Natural killer cell treated with Interleukin-12 subunit alpha and Interleukin-12 subunit beta and Interleukin-15 and Interleukin-18, amount 100 ng/mL, for 72 hours (primary cell): Measurements from ENCODE around the gene MEF2A. TPM values are rescaled to one million over a fixed set of nuclear protein-coding genes. Genes with fewer than 3 reads are reported as not detected.
A peak's percentile ranks its signal among the peaks of the same experiment; 100 is the strongest.
"Not testable (repeated sequence)": the region's sequence is repeated elsewhere in the genome, so short reads cannot be mapped to it uniquely, and the experiment has no call there.

Experiments used
- ATAC-seq, 2 donors: fragments of 150-1000 bp; cut with Tn5 transposase in 1 of 2; sonication (Bioruptor Pico), chemical (Tn5 transposase) in 1 of 2; 2 replicates each; pipeline ENCODE4 v1.10.0; 2021
- DNase-seq: peaks from one replicate; pipeline ENCODE4 v3.0.0; 2022; ENCODE audit warnings: low spot score
- H3K27ac Mint-ChIP-seq, 2 donors: 1 replicate in 1 of 2; 2 replicates in 1 of 2; pipeline ENCODE4 v1.8.0; 2022; ENCODE audit warnings: mixed read lengths in 2 of 2, mild to moderate bottlenecking in 1 of 2, moderate library complexity in 1 of 2
- H3K27me3 Mint-ChIP-seq, 2 donors: 1 replicate in 1 of 2; 2 replicates in 1 of 2; pipeline ENCODE4 v1.8.0; 2022; ENCODE audit warnings: mixed read lengths in 2 of 2
- H3K36me3 Mint-ChIP-seq: one replicate; pipeline ENCODE4 v1.8.0; 2022; ENCODE audit warnings: mixed read lengths
- H3K4me1 Mint-ChIP-seq, 2 donors: 1 replicate in 1 of 2; 2 replicates in 1 of 2; pipeline ENCODE4 v1.8.0; 2022; ENCODE audit warnings: low read depth in 2 of 2, mixed read lengths in 2 of 2, mild to moderate bottlenecking in 1 of 2
- H3K4me3 Mint-ChIP-seq: one replicate; pipeline ENCODE4 v1.8.0; 2022; ENCODE audit warnings: mixed read lengths
- H3K9me3 Mint-ChIP-seq: 2 replicates; pipeline ENCODE4 v1.8.0; 2022; ENCODE audit warnings: mixed read lengths
- total RNA-seq, 2 donors: library from RNA; stranded (reverse); gene quantifications; one replicate each; pipeline ENCODE4 v1.2.3, GENCODE V29; 2022

MEF2A gene
- total RNA-seq, 2 donors from 2014 or later, result 27.1 to 42.2 TPM

DNA sequence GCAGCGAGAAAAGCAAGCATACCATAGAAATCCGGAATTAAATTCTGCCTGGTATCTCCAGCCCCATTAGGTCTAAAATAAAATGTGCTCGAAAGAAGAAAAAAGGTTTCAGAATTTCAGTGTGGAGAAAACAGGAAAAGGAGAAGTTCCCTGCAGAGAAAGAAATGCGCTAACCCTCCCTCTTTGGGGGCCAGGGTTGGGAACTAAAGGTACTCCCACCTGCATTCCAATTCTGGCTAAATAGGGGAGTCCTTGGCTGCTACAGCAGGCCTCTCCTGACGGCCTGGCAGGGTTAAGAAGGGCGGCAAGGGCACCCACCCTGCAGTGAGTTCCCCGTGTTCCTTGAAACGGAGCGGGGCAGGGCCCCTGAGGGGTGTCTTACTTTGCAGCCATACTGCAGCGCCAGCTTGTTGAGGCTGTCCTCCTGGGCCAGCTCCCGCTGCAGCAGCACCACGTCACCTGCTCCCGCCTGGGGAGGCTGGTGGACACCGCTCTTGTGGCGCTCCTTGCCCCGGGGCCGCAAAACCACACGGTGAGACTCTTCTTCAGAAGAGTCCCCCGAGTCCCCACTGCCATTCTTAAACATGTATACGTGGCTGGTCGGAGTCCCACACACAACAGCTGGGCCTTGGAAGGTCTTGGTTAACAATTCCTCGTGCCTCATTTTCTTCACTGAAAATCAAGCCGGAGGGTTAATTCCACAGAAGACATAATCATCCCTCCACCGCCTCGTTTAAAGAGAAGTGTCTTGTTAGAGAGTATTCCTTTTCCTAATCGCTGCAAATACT, 165.7 kb downstream of the MEF2A start:
- Mint-ChIP-seq H3K4me1 (peaks cover 4 to 10% of the 10 kb centered on the region in 2 donors), H3K9me3 (no peaks in the 10 kb centered on the region), H3K27me3 (no peaks in the 10 kb centered on the region), H3K4me3 (peak overlapping the region; percentile 78), H3K36me3 (peaks cover 4% of the 10 kb centered on the region), H3K27ac (peak overlapping the region in 1 of 2 donors; percentile 53)
- DNase-seq (no peak), ATAC-seq (no peak)

DNA sequence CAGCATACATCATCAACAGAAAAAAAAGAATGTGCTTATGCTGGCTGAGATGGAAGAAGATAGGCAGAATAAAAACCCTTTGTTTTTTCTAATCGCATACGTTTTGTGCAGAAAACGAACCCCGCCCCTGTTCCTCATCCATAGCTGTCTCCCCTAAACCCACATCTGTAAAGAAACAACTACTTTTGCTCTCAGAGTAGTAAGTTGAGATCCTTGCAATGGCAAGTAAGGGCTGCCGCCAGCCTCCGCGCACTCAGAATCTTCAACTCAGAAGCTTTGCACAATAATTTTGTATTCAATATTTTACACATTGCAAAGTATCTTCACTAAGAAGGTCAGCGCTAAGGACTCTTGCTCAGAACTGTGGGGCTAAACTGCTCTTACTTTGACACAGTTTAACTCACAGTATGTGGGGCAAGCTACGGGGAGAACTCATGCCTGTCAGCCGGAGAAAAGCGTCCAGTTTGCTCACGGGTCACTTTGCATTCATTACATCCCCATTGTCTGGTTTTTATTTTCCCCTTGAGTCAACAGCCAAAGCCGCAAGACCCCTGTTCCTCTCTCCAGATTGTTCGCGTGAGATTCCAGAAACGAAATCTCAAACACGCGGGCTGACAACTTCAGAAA, 166.5 kb downstream of the MEF2A start:
- no peaks in the 10 kb centered on the region for H3K27me3 Mint-ChIP-seq
- ATAC-seq, result no peak
- no peak overlapping the region for H3K27ac Mint-ChIP-seq
- H3K36me3 Mint-ChIP-seq, result peaks cover 4% of the 10 kb centered on the region
- peak overlapping the region; percentile 78 for H3K4me3 Mint-ChIP-seq
- H3K4me1 Mint-ChIP-seq, result peaks cover 4 to 10% of the 10 kb centered on the region in 2 donors
- H3K9me3 Mint-ChIP-seq, result no peaks in the 10 kb centered on the region
- DNase-seq, result no peak

DNA sequence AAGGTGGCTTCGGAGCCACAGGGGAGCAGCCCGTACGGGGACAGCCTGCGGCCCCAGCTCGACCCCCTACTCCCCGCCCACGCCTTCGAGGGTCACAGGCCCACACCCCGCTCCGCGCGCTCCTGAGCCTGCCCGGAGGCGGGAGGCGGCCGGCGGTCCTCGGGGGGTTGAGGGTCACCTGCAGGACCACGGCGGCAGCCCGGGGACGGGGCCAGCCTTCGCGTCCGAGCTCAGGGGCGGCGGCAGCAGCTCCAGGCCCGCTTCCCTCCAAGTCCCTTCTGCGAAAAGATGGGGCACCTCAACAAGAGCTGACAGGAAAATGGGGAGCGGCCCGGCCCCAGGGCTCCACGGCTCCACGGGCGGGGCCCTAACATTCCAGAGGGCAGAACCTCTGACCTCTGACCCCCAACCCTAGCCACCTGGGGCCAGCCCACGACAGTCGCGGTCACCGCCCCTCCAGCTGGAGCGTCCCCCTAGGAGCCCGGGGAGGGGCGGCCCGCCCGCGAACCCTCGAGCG, 167.0 kb downstream of the MEF2A start:
- Mint-ChIP-seq H3K36me3 (peaks cover 4% of the 10 kb centered on the region), H3K27ac (no peak overlapping the region), H3K4me3 (peak overlapping the region; percentile 78), H3K4me1 (peaks cover 4 to 10% of the 10 kb centered on the region in 2 donors), H3K9me3 (no peaks in the 10 kb centered on the region), H3K27me3 (no peaks in the 10 kb centered on the region)
- ATAC-seq (no peak), DNase-seq (peak; percentile 64)

DNA sequence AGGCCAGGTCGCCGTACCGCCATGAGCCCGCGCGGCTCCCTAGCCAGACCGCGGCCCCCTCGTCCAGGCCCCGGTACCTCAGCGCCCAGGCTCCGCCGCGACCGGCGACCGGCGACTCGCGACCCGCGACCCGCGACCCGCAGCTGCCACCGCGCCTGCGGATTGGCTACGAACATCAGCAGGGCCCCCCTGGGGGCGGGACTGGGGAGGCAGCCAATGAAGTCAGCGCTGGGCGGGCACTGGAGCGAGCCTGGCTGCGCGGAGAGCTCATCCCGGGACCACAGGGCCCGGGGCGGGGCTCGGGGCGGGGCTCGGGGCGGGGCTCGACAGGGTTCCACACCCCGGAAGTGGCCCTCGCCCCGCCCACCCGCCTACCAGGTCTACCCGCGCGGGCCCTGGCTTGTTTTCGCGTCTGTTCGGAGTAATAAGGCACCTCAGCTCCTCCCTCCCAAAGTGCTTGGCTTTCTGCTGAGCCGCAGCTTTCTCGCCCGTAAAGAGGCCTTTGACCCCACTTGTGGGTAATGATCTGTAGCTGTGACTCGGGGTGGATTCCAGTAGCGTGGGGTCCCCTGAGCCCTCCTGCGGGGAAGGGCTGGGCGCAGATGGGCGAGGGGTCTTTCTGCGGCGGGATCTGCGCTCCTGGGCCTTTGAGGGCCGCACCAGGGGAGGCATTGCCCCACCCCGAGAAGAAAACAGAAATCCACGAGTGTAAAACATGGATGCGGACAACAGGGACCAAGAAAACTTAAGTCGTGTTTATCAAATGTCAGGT, 167.7 kb downstream of the MEF2A start, which contains the start of gene LYSMD4:
TSS of gene LYSMD4 (minus strand) at position 170 of the 772 bp plus-strand sequence. CDS start 1,438 bp downstream, outside the sequence.
- H3K27me3 Mint-ChIP-seq, result no peaks in the 10 kb centered on the region
- peaks cover 4 to 10% of the 10 kb centered on the region in 2 donors for H3K4me1 Mint-ChIP-seq
- H3K27ac Mint-ChIP-seq, result peak within 1 kb of the TSS; percentile 81 to 89
- DNase-seq, result peak; percentile 98
- no peaks in the 10 kb centered on the region for H3K9me3 Mint-ChIP-seq
- ATAC-seq, result peak; percentile 100
- peaks cover 4% of the 10 kb centered on the region for H3K36me3 Mint-ChIP-seq
- H3K4me3 Mint-ChIP-seq, result peak within 1 kb of the TSS; percentile 85

DNA sequence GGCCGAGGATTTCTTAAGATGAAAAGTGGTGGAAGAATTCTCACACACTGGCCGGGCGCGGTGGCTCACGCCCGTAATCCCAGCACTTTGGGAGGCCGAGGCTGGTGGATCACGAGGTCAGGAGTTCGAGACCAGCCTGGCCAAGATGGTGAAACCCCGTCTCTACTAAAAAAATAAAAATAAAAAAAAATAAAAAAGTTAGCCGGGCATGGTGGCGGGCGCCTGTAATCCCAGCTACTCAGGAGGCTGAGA, 168.2 kb downstream of the MEF2A start:
- DNase-seq, H3K9me3 Mint-ChIP-seq, H3K36me3 Mint-ChIP-seq, ATAC-seq, H3K27me3 Mint-ChIP-seq: not testable (repeated sequence)
- peak overlapping the region; percentile 81 to 89 for H3K27ac Mint-ChIP-seq
- peak overlapping the region; percentile 85 for H3K4me3 Mint-ChIP-seq
- H3K4me1 Mint-ChIP-seq, result peaks cover 4 to 10% of the 10 kb centered on the region in 2 donors

DNA sequence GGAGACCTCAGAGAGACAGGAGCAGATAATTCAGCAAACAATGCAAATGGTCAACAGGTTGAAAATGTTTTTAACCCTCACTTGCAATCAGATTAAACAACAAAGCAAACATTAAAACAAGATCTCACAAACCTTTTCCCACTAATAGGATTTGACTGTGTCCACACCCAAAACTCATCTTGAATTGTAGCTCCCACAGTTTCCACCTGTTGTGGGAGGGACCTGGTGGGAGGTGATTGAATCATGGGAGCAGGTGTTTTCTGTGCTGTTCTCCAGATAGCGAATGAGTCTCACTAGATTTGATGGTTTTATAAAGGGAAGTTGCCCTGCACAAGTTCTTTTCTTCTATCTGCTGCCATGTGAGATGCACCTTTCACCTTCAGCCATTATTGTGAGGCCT, 168.8 kb downstream of the MEF2A start:
- H3K4me3 Mint-ChIP-seq, result peak overlapping the region; percentile 25
- peak overlapping the region in 1 of 2 donors; percentile 29 for H3K27ac Mint-ChIP-seq
- peaks cover 4% of the 10 kb centered on the region for H3K36me3 Mint-ChIP-seq
- no peaks in the 10 kb centered on the region for H3K27me3 Mint-ChIP-seq
- H3K9me3 Mint-ChIP-seq, result no peaks in the 10 kb centered on the region
- peaks cover 4 to 10% of the 10 kb centered on the region in 2 donors for H3K4me1 Mint-ChIP-seq
- no peak for DNase-seq
- no peak for ATAC-seq

DNA sequence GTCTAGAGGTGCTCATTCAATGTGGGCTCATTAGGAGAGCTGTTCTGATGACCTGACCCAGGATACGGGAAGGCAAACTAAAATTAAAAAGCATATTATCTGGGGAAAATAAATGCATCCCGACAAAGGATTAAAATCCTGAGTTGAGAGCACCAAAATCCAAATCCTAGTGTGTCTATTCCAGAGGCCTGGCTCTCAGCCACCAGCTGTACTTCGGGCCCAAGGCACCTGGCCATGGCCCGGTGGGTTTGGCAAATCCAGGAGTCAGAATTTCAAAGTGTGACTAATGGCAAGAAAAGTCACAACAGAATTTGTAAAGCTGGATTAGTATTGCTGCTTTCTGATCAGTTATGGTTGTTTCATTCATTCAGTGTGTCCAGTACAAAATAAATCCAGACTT, 170.1 kb downstream of the MEF2A start:
- Mint-ChIP-seq H3K27ac (no peak overlapping the region), H3K4me3 (no peak overlapping the region), H3K36me3 (no peaks in the 10 kb centered on the region), H3K27me3 (no peaks in the 10 kb centered on the region), H3K4me1 (peaks cover 4 to 7% of the 10 kb centered on the region in 2 donors), H3K9me3 (no peaks in the 10 kb centered on the region)
- DNase-seq, result no peak
- no peak for ATAC-seq

DNA sequence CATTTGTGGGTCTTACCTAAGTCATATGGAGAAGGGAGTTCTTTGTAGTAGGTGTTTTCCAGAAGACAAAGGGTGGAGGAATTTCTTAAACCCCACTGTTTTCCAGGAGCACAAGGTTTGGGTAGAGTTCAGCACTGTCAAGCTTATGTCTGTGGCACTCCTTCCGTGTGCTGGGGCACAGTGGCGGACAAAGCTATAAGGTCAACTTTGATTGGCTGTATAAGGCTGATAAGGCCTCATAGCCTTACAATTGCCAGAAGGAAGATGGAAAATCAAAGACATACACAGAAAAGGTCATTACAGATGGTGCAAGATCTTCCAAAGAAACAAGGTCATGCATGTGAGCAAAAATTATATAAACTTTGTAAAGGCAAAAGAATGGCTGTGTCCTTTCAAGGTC, 170.9 kb downstream of the MEF2A start:
- no peaks in the 10 kb centered on the region for H3K9me3 Mint-ChIP-seq
- H3K27me3 Mint-ChIP-seq, result no peaks in the 10 kb centered on the region
- DNase-seq, result no peak
- H3K4me3 Mint-ChIP-seq, result no peak overlapping the region
- peaks cover 4% of the 10 kb centered on the region in 2 donors for H3K4me1 Mint-ChIP-seq
- ATAC-seq, result no peak
- H3K27ac Mint-ChIP-seq, result no peak overlapping the region
- no peaks in the 10 kb centered on the region for H3K36me3 Mint-ChIP-seq

DNA sequence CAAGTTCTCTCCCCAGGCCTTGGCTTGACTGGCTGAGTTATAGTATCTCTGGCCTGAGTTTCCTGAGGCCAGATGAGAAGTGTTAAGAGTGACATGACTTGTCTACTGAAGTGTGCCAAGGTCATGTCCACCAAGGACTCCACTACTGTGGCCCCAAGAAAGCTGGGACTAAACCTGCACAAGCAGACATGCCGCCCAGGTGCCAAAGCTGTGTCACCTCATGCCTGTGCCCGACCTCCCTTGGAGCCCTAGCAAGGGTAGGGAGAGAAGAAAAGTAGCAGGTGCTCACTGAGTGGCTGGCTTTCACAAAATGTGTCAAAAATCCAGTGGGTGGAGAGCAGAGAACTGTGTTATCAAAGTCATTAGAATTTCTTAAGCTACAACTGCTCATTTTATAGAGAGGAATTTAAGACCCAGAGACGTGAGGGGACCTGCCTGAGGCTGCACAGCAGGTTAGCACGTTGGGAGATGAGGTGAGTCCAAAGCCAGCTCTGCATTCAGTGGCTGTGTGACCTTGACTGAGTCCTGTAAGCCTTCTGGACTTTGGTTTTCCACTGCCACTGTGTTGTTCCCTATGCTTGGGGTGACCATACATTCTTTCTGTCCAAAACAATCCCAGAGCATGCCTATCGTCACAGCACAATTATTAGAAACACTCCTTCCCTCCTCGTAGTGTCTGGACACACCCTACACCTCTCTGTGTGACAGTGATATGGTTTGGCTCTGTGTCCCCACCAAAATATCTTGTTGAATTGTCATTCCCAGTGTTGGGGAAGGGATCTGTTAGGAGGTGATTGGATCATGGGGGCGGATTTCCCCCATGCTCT, 172.4 kb downstream of the MEF2A start:
- no peaks in the 10 kb centered on the region for H3K36me3 Mint-ChIP-seq
- no peak overlapping the region for H3K4me3 Mint-ChIP-seq
- DNase-seq (no peak), ATAC-seq (no peak)
- H3K27ac Mint-ChIP-seq, result no peak overlapping the region
- peaks cover 4% of the 10 kb centered on the region in 2 donors for H3K4me1 Mint-ChIP-seq
- H3K27me3 Mint-ChIP-seq, result no peaks in the 10 kb centered on the region
- no peaks in the 10 kb centered on the region for H3K9me3 Mint-ChIP-seq

DNA sequence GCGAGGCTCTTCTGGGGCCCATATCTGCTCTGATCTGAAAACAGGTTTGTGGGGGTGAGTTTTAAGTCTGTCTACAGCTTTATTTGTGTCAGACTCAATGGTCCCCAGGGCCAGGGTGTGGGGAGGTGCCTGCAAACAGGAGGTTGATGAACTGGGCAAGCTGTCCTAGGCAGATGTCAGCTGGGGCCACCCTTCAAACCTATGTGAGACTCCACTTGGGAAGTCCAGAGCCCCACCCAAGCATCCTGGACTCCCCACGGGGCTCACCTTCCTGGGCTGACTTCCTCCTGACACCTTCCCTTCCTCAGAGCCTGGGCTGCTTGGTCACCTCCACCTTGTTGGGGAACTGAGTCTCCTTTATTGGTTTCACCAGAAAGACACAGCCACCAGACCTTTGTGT, 176.1 kb downstream of the MEF2A start:
- Mint-ChIP-seq H3K9me3 (no peaks in the 10 kb centered on the region), H3K4me3 (no peak overlapping the region), H3K27ac (no peak overlapping the region), H3K4me1 (no peaks in the 10 kb centered on the region), H3K36me3 (no peaks in the 10 kb centered on the region), H3K27me3 (peaks cover 10 to 25% of the 10 kb centered on the region in 2 donors)
- ATAC-seq (no peak), DNase-seq (no peak)

DNA sequence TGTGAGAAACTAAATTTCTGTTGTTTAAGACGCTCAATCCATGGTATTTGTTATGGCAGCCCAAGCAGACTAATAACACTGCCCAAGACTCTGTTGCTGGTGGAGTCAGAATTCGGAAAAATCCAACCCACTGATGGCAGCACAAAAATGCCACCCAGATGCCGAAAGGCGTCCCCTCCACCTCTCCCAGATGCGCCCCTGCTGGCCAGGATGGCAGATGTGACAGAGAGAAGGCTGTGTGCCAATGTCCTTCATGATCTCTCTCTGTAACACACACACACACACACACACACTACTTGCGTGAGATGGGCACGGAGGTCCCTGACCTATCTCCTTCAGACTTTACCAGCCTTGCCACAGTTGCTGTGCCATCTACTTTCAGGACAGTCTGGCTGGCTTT, 178.4 kb downstream of the MEF2A start:
- H3K27ac Mint-ChIP-seq, result no peak overlapping the region
- H3K36me3 Mint-ChIP-seq, result no peaks in the 10 kb centered on the region
- no peaks in the 10 kb centered on the region for H3K9me3 Mint-ChIP-seq
- no peak overlapping the region for H3K4me3 Mint-ChIP-seq
- H3K4me1 Mint-ChIP-seq, result no peaks in the 10 kb centered on the region
- H3K27me3 Mint-ChIP-seq, result peaks cover 10 to 25% of the 10 kb centered on the region in 2 donors
- DNase-seq, result no peak
- ATAC-seq, result peak in 1 of 2 donors; percentile 28

DNA sequence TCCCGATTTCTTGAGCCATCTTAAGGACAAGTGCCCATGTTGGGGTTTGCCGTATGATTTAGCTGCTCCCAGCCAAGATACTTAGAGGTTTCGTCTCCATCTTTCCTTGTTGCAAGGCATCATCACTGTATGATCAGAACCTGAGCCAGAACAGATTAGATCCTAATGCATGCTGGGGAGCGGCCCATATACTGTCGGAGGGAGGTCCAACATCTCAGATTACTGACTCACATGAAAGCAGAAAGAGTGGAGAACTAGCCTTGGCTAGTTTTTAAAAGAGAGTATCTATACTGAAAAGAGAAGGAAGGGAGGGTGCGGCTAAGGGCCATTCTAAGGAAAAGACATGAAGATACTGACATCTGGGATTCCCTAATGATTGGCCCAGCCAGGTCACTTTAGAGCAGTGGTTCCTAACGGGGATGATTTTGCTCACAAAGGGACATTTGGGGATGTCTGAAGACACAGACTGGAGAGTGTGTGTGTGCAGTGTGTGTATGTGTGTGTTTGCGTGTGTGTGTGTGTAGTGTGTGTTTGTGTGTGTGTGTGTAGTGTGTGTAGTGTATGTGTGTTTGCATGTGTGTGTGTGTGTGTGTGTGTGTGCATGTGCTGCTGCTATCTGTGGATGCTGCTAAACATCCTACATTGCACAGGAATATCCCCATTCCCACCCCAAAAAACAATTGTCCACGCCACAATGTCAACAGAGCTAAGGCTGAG, 179.7 kb downstream of the MEF2A start:
- Mint-ChIP-seq H3K4me3 (no peak overlapping the region), H3K27me3 (peaks cover 10 to 25% of the 10 kb centered on the region in 2 donors), H3K27ac (no peak overlapping the region), H3K36me3 (no peaks in the 10 kb centered on the region), H3K9me3 (no peaks in the 10 kb centered on the region), H3K4me1 (no peaks in the 10 kb centered on the region)
- ATAC-seq (no peak), DNase-seq (no peak)

DNA sequence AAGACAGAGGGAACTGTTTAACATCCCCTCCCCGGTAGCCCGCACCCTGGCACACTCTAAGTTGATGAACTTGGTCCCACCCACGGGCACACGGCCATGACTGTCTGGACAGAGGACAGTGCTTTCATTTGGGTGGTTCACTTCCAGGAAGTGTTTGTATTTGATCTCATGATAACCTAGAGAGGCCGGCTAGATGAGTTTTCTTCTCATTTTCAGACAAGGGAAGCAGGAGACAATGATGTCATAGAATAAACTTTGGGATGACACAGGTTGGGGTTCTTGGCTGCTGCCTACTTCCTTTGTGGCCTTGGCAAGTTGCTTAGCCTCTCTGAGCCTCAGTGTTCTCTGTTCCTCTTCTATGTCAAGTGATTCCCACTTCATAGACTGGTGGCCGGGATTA, 183.6 kb downstream of the MEF2A start:
- H3K36me3 Mint-ChIP-seq, result no peaks in the 10 kb centered on the region
- no peaks in the 10 kb centered on the region for H3K9me3 Mint-ChIP-seq
- H3K4me3 Mint-ChIP-seq, result no peak overlapping the region
- no peaks in the 10 kb centered on the region for H3K4me1 Mint-ChIP-seq
- H3K27ac Mint-ChIP-seq, result no peak overlapping the region
- peaks cover 10 to 23% of the 10 kb centered on the region in 2 donors for H3K27me3 Mint-ChIP-seq
- ATAC-seq, result peak in 1 of 2 donors; percentile 33
- DNase-seq, result no peak
